LHCN-M2 (cell line): ENCODE data around the gene PLA2G4B. TPM values are rescaled to one million over a fixed set of nuclear protein-coding genes. Genes with fewer than 3 reads are reported as not detected.

Experiments
- DNase-seq: peaks from one replicate; pipeline ENCODE4 v3.0.0-alpha.2; 2012; ENCODE audit warnings: low read depth
- total RNA-seq: library from RNA; depleted of rRNA; stranded (reverse); fragments of >200 nt; gene quantifications from 2 replicates; pipeline ENCODE4 v1.2.3, GENCODE V29; 2014

The PLA2G4B gene
- total RNA-seq, 1 experiment from 2014 or later: 1.2 TPM

DNA sequence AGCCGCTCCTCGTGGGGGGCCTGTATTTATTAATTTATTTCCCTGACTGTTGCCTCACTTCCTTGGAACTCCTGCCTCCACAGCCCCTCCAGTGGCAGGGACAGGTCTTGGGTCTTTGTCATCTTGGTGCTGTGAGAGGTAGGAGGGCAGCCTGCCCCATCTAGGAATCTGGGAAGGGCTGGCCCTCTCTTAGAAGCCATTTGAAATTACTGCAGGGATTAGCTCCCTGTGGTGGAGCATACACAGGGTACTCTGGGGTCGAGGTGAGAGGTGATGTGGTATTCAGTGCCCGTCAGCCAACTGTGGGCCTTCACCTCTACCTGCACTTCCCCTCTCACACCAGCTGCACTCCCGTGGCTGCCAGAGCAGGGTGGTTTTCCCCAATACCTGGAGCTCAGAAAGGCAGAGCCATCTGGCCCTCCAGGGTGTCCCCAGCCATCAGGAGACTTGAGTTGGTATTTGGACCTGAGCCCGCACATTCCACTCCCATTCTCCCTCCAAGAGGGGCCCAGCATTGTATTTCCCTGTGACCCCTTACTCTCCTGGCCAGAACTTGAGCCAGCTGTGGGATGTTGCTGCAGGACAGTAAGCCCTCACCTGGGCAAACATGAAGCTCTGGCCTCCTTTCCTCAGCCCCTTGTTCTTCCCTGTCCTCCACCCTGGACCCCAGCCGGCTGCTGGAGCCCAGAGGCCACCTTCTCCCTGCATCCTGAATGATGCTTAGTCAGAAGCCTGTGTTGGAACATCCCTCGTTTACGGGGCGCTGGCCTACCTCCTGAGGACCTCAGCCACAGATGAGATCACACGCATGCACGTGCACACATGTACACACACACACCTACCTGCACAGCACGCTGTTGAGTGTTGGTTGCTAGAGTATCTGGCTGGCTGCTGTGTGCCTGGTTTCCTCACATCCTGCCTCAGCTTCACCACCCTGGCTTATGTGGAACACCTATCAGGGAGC, 12.8 kb upstream of the PLA2G4B start:
- DNase-seq: no peak

DNA sequence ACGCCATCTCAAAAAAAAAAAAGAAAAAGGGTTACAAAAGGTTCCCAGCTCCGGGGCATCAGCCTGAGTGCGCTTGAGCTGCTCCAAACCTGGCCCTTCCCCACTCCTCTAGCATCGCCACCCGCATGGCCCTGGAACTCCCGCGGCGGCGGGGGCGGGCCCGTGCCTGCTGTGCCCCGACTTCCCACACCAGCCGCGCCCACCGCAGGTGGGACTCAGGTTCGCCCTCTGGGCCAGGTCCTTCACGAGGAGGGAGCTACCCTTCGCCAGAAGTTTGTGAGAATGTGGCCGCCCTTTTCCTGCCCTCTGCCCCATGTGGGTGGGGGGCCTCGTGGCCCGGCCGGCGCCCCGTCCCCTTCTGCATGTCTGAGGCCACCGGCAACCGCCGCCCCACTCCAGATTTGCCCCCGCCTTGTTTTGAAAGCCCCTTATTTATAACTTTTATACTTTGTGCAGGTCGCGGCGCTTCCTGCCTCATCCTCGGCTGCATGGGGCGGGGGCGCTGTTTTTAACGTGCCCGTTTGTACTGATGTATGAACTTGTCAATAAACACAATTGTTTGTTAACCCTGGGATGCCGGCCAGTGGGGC, 11.3 kb upstream of the PLA2G4B start:
- DNase-seq: no peak

GRCh38 chr15:41827880-41828806, 10.5 kb upstream of the PLA2G4B start, which contains the start of gene JMJD7:
Gene JMJD7 (plus strand): TSS chr15:41828092. CDS start chr15:41828125, 33 bp downstream.
- DNase-seq: peak; percentile 77

- DNase-seq: no peak
Measured at GRCh38 chr15:41828807-41829141, 9.9 kb upstream of the PLA2G4B start.

DNA sequence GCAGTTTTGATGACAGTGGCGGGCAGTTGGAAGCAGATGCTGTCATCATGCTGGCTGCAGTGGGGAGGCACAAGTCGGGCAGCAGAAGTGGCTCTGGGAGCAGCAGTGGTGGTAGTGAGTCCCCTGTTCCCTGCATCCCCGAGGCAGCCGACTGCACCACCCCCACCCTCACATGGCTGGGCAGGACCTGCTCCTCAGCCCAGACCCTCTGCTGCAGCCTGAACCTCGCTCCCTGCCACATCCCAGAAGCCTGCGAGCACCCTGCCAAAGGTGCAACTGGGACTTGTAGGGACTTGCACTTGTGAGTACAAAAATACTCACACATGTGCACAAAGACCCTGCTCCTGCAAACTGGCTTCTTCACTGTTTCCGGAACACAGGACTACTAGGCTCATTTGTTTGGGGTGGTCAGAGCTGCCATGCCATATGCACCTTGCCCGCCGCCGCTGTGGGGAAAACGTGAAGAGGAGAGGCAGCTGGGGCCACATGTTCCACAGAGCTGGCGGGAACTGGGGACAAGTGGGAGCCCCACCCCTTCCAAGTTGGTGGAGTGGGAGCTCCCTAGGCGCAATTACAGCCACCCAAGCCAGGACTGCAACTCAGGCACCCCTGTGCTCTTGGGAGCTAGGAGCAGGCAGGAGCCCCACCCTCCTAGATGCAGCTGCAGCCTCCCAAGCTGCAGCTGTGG, 8.5 kb upstream of the PLA2G4B start:
- no peak for DNase-seq

DNA sequence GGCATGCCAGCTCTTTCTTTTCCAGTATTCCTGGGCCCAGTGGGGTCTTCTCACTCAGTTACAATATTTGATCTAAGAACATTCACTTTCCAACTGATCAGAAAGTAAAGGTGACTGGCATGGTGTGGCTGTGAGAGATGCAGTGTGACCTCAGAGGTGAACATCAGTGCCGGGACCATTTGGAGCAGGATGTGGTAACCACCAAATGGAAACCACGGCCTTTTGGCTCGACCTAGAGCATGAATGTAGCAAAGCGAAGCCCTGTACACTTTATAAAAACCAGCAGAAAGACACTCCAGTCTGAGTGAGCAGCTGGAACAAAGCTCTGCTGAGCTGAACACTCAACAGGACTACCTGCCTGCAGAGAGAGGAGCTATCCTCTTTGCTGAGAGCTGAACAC, 7.4 kb upstream of the PLA2G4B start:
- peak; percentile 41 for DNase-seq

DNA sequence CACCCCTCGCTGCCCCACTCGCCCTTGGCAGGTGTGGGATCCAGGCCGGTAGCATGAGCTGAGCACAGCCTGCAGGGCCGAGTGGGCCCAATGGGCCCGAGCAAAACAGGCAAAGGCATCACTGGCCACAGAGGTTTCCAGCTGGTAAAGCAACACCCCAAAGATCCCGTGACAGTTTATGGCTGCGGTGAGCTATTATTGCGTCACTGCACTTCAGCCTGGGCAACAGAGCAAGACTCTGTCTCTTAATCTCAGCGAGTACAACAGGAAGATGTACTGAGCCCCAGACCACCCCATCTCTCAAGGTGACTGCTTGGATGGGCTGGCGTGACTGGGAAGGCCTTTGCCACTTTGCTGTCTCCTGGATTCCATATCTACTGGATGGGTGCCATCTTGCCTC, 6.4 kb upstream of the PLA2G4B start:
- DNase-seq: no peak

DNA sequence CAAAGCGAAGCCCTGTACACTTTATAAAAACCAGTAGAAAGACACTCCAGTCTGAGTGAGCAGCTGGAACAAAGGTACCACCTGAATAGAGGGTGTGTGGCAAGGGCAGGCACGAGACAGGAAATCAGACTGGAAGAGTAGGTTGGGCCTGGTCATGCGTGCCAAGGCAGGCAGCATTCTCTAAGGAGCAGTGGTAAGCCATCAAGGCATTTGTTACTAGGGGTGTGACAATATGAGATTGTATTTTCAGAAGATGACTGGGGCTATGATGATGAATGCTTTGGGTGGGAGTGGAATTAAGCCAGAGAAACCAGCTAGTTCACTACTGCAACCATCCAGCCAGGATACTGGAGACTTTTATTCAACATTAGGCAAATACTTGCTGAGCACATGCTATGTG, 5.8 kb upstream of the PLA2G4B start:
- no peak for DNase-seq

- DNase-seq: no peak
Measured at GRCh38 chr15:41834096-41834495, 4.6 kb upstream of the PLA2G4B start.

- no peak for DNase-seq
Measured at GRCh38 chr15:41836073-41836472, 2.6 kb upstream of the PLA2G4B start.

GRCh38 chr15:41836713-41837454, 1.8 kb upstream of the PLA2G4B start:
- no peak for DNase-seq

- no peak for DNase-seq
Measured at GRCh38 chr15:41839781-41840491, 1.3 kb downstream of the PLA2G4B start.

GRCh38 chr15:41840673-41841072, 2.0 kb downstream of the PLA2G4B start:
- DNase-seq: no peak

DNA sequence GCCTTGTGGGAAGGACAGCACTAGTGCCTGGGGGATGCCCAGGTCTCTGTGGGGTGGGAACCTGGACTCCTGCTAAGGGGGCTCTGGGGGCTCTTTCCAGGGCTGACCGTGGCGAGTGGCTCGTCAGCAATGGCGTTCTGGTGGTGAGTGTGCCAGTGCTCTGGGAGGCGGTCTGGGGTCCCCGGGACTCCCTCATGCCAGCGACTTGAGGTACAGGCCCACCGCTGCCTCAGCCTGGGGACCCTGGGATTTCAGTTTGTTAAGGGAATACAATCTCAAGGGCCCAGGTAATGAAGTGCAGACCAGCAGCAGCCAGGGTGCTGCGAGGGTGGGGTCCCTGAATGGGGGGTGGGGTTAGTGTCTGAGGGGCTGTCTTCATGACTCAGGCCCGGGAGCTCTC, 2.5 kb downstream of the PLA2G4B start:
- DNase-seq: no peak

- no peak for DNase-seq
Measured at GRCh38 chr15:41842229-41842628, 3.6 kb downstream of the PLA2G4B start.

DNA sequence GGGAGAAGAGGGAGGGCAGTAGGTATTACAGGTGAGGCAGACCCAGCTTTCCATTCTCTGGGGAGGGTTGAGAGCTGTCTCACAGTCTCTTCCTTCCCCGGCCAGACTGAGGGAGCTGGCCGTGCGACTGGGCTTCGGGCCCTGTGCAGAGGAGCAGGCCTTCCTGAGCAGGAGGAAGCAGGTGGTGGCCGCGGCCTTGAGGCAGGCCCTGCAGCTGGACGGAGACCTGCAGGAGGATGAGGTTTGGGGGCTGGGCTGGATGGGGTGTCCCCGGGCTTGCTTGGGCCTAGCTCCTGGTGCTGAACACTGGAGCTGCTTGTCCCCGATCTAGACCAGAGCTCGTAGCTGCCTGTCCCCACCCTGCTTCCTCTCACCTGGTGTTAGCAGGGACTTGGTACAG, 4.9 kb downstream of the PLA2G4B start:
- DNase-seq: no peak

GRCh38 chr15:41844814-41845213, 6.2 kb downstream of the PLA2G4B start:
- no peak for DNase-seq

DNA sequence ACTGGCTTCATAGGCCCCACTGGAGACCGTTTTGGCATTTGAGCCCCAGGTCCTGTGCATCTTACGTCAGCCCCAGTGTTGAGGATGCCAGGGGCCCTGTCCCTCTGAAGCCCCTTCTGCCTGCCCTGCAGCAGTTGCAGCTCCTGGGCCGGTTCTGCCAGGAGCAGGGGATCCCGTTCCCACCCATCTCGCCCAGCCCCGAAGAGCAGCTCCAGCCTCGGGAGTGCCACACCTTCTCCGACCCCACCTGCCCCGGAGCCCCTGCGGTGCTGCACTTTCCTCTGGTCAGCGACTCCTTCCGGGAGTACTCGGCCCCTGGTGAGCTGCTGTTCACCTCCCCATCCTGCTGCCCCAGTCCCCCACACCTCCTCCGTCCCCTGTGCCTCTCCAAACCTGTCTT, 8.6 kb downstream of the PLA2G4B start:
- DNase-seq: no peak

DNA sequence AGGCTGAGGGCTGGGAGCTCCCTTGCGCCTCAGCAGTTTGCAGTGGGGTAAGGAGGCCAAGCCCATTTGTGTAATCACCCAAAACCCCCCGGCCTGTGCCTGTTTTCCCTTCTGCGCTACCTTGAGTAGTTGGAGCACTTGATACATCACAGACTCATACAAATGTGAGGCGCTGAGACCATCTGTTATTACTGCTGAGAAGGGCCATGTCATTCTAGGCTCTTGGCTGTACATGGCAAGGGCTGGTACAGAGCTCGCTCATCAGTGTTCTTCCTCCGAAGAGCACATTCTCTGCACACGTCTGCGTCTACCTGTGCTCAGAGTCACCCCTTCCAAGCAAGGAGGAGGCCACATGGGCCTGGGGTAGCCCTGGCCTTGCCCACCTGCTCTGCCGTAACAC, 9.3 kb downstream of the PLA2G4B start:
- DNase-seq: no peak

- no peak for DNase-seq
Measured at GRCh38 chr15:41848631-41849030, 10.0 kb downstream of the PLA2G4B start.
